HEK293T (cell line): ENCODE data around the gene RSPH6A.

Experiments used
- CTCF ChIA-PET: fragments of 350-600 bp; formaldehyde crosslinking; extraction: SDS; loops from one replicate; lab custom pipeline; 2021; ENCODE audit warnings: antibody characterized with exemption, inconsistent platforms; lab: Yijun Ruan, JAX
- POLR2A ChIA-PET: fragments of 350-600 bp; formaldehyde crosslinking; extraction: SDS; loops from one replicate; lab custom pipeline; 2020; ENCODE audit warnings: antibody characterized with exemption, inconsistent platforms; lab: Yijun Ruan, JAX
- DNase-seq: peaks from one replicate; pipeline ENCODE4 v3.0.0; 2012; ENCODE audit warnings: mixed read lengths; ENCODE audit errors: extremely low spot score
- ARNT ChIP-seq: fragments of 450-650 bp; IDR thresholded peaks from 2 replicates; pipeline ENCODE4 v1.6.1; 2017; ENCODE audit warnings: mild to moderate bottlenecking
- BHLHE40 ChIP-seq: fragments of 450-650 bp; IDR thresholded peaks from 2 replicates; pipeline ENCODE4 v1.6.1; 2016; ENCODE audit warnings: mild to moderate bottlenecking, moderate library complexity, borderline replicate concordance
- CTBP1 ChIP-seq: fragments of 450-650 bp; IDR thresholded peaks from 2 replicates; pipeline ENCODE4 v1.6.1; 2016; ENCODE audit warnings: borderline replicate concordance
- ELF4 ChIP-seq: fragments of 450-650 bp; IDR thresholded peaks from 2 replicates; pipeline ENCODE4 v1.6.1; 2017; ENCODE audit warnings: antibody characterized with exemption
- FOXA1 ChIP-seq: fragments of 450-650 bp; IDR thresholded peaks from 2 replicates; pipeline ENCODE4 v1.6.1; 2016; ENCODE audit warnings: mild to moderate bottlenecking
- FOXK2 ChIP-seq: fragments of 450-650 bp; IDR thresholded peaks from 2 replicates; pipeline ENCODE4 v1.6.1; 2016; ENCODE audit warnings: mild to moderate bottlenecking
- FOXM1 ChIP-seq: fragments of 450-650 bp; IDR thresholded peaks from 2 replicates; pipeline ENCODE4 v1.6.1; 2017; ENCODE audit warnings: mild to moderate bottlenecking, borderline replicate concordance
- HDGF ChIP-seq: fragments of 450-650 bp; IDR thresholded peaks from 2 replicates; pipeline ENCODE4 v1.6.1; 2017; ENCODE audit warnings: antibody characterized with exemption, borderline replicate concordance
- L3MBTL2 ChIP-seq: fragments of 450-650 bp; conservative IDR thresholded peaks from 2 replicates; pipeline ENCODE4 v1.6.1; 2016; ENCODE audit warnings: mild to moderate bottlenecking
- LEF1 ChIP-seq: fragments of 450-650 bp; IDR thresholded peaks from 2 replicates; pipeline ENCODE4 v1.6.1; 2017; ENCODE audit warnings: mild to moderate bottlenecking, borderline replicate concordance
- NFRKB ChIP-seq: fragments of 450-650 bp; IDR thresholded peaks from 2 replicates; pipeline ENCODE4 v1.6.1; 2016; ENCODE audit warnings: mild to moderate bottlenecking, moderate library complexity
- SP1 ChIP-seq: fragments of 450-650 bp; IDR thresholded peaks from 2 replicates; pipeline ENCODE4 v1.6.1; 2017
- SUZ12 ChIP-seq: fragments of 450-650 bp; IDR thresholded peaks from 2 replicates; pipeline ENCODE4 v1.6.1; 2016; ENCODE audit warnings: mild to moderate bottlenecking
- TARDBP ChIP-seq: fragments of 450-650 bp; IDR thresholded peaks from 2 replicates; pipeline ENCODE4 v1.6.1; 2016
- ZNF384 ChIP-seq: fragments of 450-650 bp; IDR thresholded peaks from 2 replicates; pipeline ENCODE4 v1.6.1; 2016
- TF ChIP-seq, protein P1 (sequence below): fragments of 450-650 bp; IDR thresholded peaks from 2 replicates; pipeline ENCODE4 v1.6.1; 2016

The RSPH6A gene

DNA sequence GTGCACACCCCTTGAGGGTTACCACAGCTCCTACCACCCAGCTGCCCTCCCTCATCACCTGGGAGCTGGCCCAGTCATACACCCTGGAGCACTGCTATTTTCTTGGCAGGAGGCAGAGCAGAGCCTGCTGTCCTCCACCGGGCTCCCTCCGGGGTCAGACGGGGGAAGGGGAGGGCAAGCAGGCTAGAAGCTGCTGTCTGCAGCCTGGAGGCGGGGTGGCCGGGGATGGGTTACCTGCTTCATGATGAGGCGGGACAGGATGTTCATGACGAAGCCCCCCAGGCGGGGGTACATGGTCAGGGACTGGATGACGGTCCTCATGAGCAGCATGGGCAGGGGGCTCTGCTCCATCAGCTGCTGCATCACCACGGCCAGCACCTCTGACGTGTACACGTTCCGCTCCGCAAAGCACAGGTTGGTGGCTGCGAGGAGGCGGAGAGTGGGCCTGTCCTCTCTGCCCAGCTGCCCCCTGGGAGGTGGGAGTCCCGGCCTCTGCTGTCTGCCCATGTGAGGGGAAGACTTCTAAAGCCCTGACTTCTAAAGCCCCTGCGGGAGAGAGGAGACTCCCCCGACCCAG, 2.7 kb upstream of the RSPH6A start:
- CTCF ChIA-PET: interaction anchor here (1.4 to 1.8 kb wide), 2 partner anchors 10 to 260 kb away, joined by 4 to 6 read pairs; no protein-coding TSS in a partner anchor
- DNase-seq: no peak
- POLR2A ChIA-PET: no interaction called here
- no peak for TF ChIP-seq ZNF384
- TF ChIP-seq SP1: no peak
- TF ChIP-seq BHLHE40: no peak
- no peak for TF ChIP-seq FOXK2
- TF ChIP-seq TARDBP: no peak
- no peak for TF ChIP-seq LEF1
- no peak for TF ChIP-seq FOXM1
- TF ChIP-seq ARNT: no peak
- TF ChIP-seq ELF4: no peak
- no peak for TF ChIP-seq SUZ12
- TF ChIP-seq CTBP1: no peak
- TF ChIP-seq NFRKB: no peak
- TF ChIP-seq, protein P1, sequence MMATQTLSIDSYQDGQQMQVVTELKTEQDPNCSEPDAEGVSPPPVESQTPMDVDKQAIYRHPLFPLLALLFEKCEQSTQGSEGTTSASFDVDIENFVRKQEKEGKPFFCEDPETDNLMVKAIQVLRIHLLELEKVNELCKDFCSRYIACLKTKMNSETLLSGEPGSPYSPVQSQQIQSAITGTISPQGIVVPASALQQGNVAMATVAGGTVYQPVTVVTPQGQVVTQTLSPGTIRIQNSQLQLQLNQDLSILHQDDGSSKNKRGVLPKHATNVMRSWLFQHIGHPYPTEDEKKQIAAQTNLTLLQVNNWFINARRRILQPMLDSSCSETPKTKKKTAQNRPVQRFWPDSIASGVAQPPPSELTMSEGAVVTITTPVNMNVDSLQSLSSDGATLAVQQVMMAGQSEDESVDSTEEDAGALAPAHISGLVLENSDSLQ: no peak
- TF ChIP-seq FOXA1: no peak
- no peak for TF ChIP-seq L3MBTL2
- no peak for TF ChIP-seq HDGF

DNA sequence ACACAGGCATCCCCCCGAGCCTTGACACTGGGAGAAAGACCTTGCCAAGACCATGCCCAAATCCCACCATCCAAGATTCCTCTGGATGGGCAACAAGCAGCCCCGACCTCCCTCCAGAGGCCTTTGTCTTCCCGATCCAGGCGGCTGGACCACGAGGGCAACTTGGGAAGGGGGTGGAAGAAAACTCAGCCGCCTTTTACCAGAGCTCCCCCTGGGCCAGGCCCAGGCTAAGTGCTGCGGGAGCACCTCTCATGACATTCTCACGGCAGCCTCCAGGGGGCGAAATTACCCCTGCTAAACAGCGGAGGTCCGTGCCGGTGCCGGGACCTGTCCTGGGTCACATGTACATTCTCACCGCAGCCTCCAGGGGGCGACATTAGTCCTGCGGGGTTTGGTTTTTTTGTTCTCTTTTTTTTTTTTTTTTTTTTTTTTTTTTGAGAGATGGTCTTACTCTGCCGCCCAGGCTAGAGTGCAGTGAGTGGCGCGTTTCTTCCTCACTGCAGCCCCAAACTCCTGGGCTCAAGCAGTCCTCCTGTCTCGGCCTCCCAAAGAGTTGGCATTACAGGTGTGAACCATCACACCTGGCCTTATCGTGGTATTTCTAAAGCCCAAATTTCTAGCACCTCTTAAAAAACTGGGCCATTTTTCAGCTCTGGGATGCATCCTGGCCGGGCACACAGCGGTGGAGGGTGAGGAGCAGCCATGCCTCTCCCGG, 2.1 kb upstream of the RSPH6A start:
- ChIA-PET CTCF (interaction anchor here (0.5 to 1.8 kb wide), 20 partner anchors 8 to 272 kb away, joined by 3 to 7 read pairs (median 4); partner anchors contain the start of gene SIX5), POLR2A (interaction anchor here (0.9 to 1.0 kb wide), 2 partner anchors 46 to 48 kb away, joined by 4 to 5 read pairs; partner anchors contain the start of genes SIX5 and SYMPK)
- TF ChIP-seq, protein P1: no peak
- TF ChIP-seq CTBP1 (no peak), TARDBP (no peak), ZNF384 (peak; percentile 99)

DNA sequence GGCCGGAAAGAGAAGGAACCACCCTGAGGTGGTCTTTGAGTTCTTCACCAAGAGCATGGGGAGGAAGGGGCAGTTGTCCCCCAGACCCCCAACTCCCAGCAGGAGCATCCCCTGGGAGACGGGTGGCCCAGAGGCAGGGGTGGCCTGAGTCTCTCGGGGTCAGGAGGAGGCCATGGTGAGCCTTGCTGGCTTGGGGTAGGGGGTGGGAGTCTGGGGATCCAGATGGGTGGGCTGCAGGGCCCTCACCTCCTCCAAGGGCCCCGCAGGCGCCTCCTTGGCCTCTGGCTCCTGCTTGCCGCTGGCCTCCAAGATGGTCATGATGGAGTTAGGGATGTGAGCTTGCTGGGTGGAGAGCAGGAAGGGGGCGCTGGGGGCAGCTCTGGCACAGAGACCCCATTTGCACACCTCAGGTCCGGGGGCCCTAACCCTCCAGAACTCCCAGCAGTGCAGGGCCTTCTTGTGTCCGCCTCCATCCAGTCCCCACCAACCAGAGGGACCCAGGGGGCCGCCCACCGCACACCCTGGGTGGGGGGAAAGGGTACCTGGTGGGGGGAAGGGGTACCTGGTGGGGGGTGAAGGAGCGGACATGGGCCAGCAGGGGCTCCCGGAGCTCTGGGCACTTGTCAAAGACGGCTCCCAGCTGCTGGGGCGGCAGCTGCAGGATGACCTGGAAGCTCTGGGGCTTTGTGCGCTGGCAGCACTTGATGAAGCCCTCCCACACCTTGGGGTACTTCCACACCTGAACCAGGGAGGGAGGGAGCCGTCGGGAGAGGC, 1.3 kb upstream of the RSPH6A start:
- TF ChIP-seq L3MBTL2 (no peak), FOXK2 (no peak), NFRKB (no peak), FOXM1 (no peak)
- CTCF ChIA-PET: interaction anchor here (0.5 to 1.8 kb wide), 20 partner anchors 8 to 273 kb away, joined by 3 to 7 read pairs (median 4); partner anchors contain the start of gene SIX5
- DNase-seq: no peak
- POLR2A ChIA-PET: interaction anchor here (0.9 to 1.0 kb wide), 2 partner anchors 47 kb away, joined by 4 to 5 read pairs; partner anchors contain the start of genes SIX5 and SYMPK

More for the DNA sequence above, 2.1 kb upstream of the RSPH6A start:
- DNase-seq: peak; percentile 98

DNA sequence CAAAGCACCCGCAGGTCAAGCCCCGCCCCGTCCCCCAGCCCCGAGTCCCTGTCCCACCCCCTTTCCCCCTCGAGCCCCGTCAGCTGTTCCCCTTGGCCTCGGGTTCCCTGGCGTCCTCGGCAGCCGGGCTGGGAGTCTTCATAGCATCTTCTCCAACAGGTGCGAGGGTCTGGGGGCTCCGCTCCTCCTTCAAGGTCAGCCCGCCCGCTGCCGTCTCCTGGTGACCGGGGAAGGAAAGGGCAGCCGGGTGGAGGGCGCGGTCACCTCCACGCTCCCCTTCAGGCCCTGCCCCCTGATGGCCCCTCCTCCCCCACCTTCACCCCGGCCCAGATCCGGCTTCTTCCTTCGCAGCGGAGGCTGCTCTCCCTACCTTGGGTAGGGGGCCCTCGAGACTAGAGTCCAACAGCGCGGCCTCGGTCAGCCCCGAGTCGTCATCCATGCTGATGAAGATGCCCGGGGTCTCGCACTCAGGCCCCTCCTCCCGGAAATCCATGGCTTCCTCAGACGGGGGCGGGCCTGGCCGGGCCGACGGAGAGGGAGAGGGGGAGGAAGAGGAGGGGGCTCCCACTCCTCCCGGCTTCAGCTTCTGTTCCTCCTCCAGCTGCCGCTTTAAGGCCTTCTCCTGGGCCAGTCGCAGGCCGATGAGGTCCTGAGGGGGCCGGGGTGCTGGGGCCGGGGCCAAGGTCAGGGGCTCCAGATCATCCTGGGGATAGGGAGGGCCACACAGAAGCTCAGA, 541 bp upstream of the RSPH6A start:
- ChIA-PET POLR2A (no interaction called here), CTCF (interaction anchor here (1.5 kb wide), 1 partner anchor 46 kb away, joined by 5 read pairs; the partner anchor contains the start of gene SIX5)
- DNase-seq: no peak
- TF ChIP-seq, protein P1: no peak
- TF ChIP-seq SUZ12: no peak
- TF ChIP-seq SP1: no peak
- no peak for TF ChIP-seq TARDBP
- TF ChIP-seq ARNT: no peak
- no peak for TF ChIP-seq LEF1
- no peak for TF ChIP-seq L3MBTL2
- TF ChIP-seq ELF4: no peak

DNA sequence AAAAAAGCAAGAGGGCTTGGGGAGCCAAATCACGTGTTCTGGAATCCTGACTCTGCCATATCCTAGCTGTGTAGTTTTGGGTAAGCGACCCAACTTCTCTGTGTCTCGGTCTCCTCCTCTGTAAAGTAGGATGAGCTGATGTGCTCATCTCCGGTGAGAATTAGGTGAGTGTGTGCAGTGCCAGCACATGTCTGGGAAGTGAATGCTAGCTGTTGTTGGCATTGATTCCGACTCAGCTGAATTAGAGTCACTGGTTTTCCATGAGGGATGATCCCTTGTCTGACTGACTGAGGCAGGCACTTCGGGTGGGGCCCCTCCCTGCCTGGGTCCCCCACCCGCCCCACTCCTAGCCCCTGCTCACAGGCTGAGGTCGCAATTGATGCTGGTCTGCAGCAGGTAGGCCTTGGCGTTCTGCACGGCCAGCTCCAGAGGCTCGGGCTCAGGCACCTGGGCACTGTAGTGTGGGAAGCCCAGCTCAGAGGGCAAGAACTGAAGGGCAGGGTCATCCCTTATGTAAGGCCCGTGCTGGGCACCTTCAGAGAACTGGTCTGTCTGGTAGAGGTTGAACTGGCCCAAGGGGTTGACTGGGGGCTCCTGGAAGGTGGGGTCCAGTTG, 835 bp downstream of the RSPH6A start:
- ChIA-PET CTCF (interaction anchor here (0.6 kb wide), 1 partner anchor 110 kb away, joined by 4 read pairs; no protein-coding TSS in a partner anchor), POLR2A (no interaction called here)
- no peak for DNase-seq
- no peak for TF ChIP-seq BHLHE40
- TF ChIP-seq FOXK2: no peak
- TF ChIP-seq ZNF384: no peak
- TF ChIP-seq ARNT: no peak
- no peak for TF ChIP-seq SUZ12
- no peak for TF ChIP-seq TARDBP
- no peak for TF ChIP-seq L3MBTL2
- no peak for TF ChIP-seq NFRKB
- no peak for TF ChIP-seq FOXA1
